GM21390 (cell line): ENCODE results near the gene ADCY1.

Experiments
- ATAC-seq: cut with Tn5 transposase; IDR thresholded peaks from one replicate; pipeline ENCODE4 v1.9.1; 2021; ENCODE audit not compliant: unreplicated experiment

The ADCY1 gene

DNA sequence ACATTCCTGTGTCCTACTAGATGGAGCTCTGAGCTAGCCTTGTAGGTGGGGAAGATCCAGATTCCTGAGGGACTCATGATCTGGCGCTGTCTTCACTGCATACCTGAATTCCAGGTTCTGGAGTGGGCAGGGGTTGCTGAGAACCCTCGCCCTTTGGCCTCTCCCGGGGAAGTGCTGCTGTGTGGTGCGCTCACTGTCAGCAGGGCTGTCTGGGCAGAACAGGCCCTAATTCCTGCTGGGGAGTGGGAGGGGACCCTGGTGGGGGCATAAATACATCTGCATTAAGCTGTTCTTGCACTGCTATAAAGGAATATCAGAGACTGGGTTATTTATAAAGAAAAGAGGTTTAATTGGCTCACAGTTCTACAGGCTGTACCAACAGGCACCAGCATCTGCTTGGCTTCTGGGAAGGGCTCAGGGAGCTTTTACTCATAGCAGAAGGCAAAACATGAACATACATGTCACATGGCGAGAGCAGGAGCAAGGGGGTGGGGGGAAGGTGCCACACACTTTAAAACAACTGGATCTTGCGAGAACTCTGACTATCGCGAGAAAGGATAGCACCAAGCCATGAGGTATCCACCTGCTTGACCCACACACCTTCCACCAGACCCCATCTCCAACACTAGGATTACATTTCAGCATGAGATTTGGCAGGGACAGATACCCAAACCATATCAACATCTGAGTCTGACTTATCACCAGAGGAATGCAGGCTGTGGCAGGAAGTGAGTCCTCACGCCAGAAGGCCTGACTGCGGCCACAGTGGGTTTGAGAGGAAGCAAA is 115.0 kb downstream of the ADCY1 start:
- ATAC-seq, result no peak

GRCh38 chr7:45689797-45690761 is 115.9 kb downstream of the ADCY1 start:
- ATAC-seq, result no peak

DNA sequence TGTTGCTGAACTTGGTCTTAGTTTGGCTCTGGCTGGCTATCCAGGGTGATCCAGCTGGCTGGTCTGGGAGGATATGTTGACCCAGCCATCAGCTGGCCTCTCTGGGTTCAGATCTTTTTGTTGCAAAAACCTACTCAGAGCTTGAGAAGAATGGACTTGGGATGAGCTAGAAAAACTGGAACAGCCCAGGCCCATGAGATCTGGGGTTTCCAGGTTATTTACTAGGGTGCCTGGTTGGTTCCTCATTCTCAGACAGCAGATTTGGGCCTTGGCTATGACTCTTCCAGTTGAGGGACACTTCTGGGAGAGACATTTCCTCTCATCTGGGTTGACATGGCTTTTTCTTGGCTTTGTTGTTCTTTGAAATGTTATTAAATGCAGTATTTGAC is 116.6 kb downstream of the ADCY1 start:
- no peak for ATAC-seq

- no peak for ATAC-seq
Observed at GRCh38 chr7:45691155-45691656, 117.0 kb downstream of the ADCY1 start.

DNA sequence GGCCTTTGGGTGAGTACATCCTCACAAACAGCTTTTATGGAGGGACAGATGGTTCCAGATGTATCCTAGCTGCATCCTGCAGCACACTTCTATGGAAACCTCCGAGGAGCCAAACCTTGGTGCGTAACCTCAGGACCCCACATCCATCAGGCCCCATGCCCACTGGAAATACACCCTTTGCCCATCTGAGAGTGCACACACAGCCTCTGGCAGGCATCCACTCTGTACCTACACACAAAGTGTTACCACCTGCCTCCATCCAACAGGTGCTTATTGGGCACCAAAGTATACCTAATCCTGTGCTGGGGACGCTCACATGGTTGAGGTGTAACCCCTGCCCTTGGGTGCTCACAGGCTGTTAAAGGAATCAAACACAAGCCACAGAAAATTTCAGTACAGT is 117.9 kb downstream of the ADCY1 start:
- ATAC-seq, result no peak

- no peak for ATAC-seq
Observed at GRCh38 chr7:45695249-45695995, 121.3 kb downstream of the ADCY1 start.

GRCh38 chr7:45696476-45696875 is 122.3 kb downstream of the ADCY1 start:
- ATAC-seq, result no peak

DNA sequence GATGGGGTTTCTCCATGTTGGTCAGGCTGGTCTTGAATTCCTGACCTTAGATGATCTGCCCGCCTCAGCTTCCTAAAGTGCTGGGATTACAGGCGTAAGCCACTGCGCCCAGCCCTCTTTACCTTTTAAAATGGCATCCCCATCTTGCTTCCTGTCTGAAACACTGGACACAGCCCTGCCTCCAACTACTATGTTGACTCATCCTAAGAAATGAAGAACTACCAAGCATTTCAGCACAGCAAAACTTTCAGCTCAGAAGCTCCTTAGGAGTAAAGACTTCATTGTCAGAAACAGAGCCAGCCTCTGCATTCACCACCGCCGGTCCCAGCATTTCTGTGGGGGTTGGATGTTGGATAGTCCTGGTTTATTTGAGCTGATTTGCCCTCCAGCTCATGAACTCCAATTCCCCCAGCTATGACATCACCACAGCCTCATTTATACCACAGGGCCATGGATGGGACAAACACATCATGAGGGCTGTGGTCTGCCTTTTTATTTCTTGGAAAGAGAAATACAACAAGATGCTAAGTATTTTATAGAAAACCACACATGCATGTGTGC is 123.5 kb downstream of the ADCY1 start:
- no peak for ATAC-seq

DNA sequence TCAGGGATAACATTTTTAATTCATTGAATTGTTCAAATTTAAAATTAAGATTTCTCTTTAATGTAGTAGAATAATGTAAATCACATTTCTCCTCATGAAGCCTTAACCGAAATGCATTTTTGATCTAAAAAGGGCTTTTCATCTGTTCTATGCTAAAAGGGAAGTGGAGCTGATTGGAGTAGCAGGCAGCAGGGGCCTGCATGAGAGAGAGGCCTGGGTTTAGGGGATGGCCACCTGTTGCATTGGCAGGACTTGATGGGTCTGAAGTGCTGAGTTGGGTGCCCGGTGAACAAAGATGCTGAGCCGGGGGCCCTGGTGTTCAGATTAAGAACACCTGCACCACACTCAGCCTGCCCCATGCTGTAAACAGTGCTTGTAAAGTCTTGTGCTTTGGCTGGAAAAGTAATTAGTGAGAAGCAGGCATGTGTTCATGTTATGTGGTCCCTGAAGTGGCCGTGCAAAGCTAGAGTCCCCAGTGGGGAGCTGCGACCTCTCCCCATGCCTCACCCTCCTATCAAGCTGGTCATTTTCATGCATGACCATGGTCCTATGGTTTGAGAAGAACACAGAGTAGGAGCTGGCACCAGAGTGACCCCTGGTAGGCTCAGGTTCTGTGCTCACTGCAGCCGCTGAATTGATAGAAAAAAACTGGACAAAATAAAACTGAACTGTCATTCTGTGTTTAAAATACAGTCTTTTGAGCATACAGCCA is 124.3 kb downstream of the ADCY1 start:
- ATAC-seq, result no peak

DNA sequence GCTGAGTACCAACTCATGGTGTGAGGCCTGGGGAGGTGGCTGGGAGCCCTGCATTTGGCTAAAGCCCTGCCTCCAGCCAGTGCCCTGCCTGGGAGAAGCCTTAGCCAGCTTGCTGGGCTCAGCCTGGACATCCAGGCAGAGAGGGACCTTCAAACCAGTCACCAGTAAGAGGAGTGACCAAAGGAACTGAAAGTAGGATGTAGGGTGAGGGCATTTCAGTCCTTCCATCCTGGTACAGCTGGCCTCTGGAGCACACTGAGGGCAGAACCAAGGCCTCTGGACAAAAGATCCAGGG is 124.8 kb downstream of the ADCY1 start:
- no peak for ATAC-seq

- ATAC-seq, result no peak
Observed at GRCh38 chr7:45699726-45700390, 125.7 kb downstream of the ADCY1 start.

GRCh38 chr7:45700556-45700955 is 126.4 kb downstream of the ADCY1 start:
- no peak for ATAC-seq

DNA sequence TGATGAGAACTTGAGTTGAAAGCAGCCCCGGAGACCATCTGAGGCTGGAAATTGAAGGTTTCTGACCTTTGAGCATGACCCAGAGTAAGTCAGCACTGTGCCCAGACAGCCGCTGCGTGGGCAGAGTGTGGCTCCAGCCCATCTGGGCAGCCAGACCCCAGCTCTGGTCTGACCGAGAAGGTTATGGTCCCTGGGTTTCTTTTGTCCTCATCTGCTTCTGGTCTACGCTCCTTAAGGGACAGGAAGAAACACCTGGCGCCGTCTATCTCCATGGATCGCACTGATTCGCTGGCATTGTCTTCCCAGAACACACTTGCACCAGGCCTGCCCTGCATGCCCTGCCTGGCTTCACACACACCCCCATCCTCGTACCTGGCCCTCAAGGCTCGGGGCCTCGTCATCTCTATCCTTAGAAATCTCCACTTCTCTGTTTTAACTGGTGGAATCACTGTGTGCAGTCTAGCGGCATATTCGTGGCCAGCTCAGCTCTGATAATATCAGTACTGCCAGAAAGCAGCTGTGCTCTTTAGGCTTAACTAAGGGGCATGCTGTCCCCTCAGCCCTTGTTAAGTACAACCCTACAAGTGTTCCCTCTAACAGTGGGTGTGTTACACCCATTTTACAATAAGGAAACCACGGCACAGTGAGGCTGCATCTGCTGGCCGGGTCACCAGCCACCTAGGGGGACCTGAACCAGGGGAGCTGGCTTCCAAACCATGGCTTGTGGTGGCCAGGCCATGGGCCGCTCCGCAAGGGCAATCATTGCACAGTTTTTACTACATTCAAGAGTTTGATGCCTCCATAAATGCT is 127.7 kb downstream of the ADCY1 start:
- ATAC-seq, result no peak

DNA sequence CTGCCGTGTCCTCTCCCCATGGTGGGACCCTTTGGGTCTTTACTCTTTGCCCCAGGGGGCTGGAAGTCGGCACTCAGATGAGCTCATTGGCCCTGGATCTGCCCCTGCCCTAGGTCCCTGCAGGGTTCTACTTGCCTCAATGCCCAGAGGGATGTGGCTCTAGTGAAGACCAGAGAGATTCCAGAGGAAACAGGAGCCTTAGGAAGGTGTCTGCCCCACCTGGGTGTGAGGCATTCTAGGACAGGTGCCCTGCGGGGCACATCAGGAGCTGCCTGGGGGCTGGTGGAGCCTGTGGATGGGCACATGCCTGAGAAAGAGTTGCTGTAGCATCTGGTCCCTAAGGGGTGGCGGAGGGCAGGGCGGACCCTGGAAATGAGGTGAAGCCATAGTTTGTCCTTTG is 128.6 kb downstream of the ADCY1 start:
- ATAC-seq, result no peak

- no peak for ATAC-seq
Observed at GRCh38 chr7:45703373-45703821, 129.2 kb downstream of the ADCY1 start.

GRCh38 chr7:45703911-45704682 is 129.9 kb downstream of the ADCY1 start:
- ATAC-seq, result no peak

- no peak for ATAC-seq
Observed at GRCh38 chr7:45704683-45705016, 130.5 kb downstream of the ADCY1 start.
